NCI-H2227 treated with DMSO at 0.1 percent for 48 hours (cell line): ENCODE results near the gene RAN.
"Not testable (repeated sequence)": the region's sequence is repeated elsewhere in the genome, so short reads cannot be mapped to it uniquely, and the experiment has no call there.

ENCODE experiments used
- DNase-seq: peaks from one replicate; lab custom pipeline; 2025; lab: John Stamatoyannopoulos, UW

The RAN gene

DNA sequence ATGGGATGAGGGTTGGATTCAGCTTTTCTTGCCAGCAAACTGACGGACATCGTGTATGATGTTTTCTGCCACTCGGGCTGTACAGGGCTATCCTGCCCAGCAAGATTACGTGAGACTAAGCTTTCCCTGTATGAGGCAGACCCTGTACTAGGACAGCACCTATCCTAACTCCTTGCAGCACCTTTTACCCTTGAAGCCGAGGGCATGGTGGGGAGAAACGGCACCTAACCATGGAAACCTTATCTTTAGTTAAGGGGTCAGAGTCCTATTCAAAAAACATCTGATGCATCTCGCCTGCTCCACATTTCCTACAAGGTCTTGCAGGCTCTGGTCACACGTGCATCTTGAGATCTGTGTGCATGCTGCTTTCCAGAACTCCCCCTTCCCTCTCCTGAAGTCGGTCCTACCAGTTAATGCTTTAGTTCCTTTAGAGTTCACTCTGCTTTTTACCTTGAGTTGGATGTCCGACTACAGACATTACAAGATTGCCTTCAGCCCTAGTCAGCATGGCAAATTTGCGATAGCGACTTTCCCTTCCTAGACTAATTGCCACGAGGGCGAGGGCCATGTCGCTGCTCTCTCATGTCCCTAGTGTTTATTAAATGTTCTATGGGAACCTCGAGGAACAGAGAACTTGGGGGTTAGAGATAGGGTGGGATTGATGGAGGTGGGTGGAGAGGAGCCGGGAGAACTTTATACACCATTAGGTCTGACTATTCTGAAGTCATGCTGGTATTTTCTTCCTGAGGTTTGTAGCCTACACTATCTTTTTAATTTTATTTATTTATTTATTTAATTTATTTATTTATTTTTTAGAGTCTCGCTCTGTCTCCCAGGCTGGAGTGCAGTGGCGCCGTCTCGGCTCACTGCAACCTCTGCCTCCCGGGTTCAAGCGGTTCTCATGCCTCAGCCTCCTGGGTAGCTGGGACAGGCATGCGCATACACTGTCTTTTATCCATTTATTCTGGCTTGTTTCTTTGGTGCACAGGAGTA is 6.6 kb downstream of the RAN start:
- no peak for DNase-seq

DNA sequence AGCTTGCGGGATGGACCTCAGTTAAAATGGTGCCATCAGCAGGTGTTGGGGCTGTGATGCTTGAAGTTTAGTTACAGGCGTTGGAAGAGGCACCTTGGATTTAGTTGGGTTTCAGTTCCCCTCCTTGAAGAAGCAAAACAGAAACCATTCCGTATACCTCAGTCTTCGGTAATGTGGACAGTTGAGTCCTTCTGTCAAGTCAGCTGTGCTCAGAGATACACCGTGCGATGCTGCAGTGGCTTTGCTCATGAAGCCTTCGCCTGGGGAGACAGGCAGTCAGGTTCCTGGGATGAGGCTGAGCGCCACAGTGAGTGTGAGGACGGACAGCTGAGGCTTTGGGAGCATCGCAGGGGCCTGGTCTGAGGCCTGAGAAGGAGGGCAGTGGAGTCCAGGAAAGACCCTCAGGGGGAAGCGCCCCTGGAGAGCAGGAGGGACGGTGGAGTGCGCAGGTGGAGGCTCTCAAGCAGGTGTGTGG is 7.4 kb downstream of the RAN start:
- DNase-seq: no peak

DNA sequence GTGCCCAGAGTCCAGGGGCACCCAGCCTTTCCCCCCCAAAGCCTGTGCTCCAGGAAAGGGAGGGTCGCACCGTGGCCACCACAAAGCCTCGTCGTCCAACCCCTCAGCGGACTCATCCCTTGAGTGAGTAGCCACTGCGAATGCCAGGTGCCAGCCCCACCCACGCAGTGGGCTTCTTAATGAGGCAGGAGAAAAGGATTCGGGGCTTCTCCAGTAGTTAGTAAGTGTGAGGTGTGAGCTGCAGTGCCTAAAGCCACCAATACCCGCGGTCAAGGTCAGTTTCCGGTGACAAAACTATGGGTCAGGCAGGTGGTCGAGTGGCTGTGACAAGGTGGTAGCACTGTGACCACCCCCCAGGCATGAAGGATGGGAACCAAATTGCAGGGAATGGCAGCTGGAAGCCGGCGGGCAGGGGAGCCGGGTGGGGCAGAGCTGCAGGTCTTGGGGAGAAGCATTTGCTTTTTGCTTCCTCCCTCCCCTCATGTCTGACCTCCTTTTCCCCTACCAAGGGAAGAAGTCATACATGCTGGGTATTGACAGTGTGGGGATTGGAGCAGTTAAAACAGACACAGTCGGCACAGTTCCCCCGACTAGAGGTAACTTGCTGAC is 8.0 kb downstream of the RAN start:
- no peak for DNase-seq

DNA sequence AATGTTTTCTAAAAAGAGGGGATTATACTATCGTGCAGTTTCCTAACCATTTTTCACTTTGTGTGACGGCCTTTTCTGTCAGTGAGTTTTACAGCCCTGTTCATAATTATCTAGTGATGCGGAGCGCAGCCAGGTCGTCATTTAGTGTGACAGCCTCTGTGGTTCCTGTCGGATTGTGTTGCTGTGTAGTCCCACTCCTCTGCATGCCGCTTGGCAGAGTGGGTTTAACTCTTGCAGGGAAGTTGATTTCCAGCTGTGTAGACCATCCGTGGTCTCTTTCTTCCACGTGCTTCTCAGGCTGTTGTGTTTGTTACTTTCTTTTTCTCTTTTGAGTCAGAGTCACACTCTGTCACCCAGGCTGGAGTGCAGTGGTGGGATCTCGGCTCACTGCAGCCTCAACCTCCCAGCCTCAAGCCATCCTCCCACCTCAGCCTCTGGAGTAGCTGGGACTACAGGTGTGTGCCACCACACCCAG is 8.6 kb downstream of the RAN start:
- peak; percentile 14 for DNase-seq

DNA sequence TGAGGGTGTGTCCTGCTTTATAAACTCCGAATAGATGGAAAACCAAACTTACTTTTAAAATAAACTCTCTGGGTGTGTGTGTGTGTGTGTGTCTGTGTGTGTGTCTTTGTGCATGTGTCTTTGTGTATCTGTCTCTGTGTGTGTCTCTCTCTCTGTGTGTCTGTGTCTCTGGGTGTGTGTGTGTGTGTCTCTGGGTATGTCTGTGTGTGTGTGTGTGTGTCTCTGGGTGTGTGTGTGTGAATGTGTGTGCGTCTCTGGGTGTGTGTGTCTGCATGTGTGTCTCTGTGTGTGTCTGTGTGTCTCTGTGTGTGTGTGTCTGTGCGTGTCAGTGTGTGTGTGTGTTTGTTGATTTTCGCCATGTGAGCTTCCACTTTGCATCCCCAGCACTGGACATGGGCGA is 9.2 kb downstream of the RAN start:
- no peak for DNase-seq

DNA sequence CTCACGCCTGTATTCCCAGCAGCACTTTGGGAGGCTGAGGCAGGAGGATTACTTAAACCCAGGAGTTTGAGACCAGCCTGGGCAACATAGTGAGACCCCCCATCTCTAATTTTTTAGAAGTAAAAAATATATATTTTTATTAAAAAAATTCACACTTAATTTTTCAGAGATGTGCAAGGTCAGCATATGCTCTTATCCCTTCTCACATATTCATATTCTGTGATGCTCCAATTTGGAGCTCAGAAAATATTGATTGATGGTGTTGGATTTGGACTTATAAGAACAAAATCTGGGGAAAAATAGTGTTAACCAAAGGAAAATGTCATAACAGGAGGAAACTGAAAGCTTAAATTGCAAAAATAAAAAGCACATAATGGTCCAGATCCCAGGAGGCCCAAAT is 9.7 kb downstream of the RAN start:
- DNase-seq: no peak

DNA sequence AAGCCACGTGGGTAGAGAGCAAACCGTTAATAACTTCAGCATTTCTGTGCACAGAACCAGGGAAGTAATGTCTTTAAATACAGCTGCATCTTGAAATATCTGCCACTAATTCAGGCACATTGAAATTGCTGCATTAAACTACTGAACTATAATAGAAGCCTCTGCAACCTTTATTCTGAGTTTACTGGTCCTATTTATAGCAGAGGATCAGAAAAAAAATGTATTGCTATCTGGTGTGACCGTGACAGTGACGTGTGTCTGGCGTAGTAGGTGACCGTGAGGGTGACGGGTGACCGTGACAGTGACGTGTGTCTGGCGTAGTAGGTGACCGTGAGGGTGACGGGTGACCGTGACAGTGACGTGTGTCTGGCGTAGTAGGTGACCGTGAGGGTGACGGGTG is 15.3 kb downstream of the RAN start:
- DNase-seq: not testable (repeated sequence)

DNA sequence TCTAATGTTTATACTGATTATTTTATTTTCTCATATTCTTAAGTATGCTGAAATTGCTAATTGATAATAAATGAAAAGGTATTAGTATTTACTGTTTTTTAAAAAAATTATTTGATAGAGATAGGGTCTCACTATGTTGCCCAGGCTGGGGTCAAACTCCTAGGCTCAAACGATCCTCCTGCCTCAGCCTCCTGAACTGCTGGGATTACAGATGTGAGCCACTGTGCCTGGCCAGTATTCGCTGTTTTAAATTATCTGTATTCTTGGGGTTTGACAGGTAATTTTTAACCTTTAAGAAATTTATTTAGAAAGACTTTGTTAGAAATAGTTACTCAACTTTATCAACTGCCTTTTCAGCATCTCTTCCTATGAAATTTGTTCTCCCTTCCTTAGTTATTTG is 32.2 kb downstream of the RAN start:
- no peak for DNase-seq

DNA sequence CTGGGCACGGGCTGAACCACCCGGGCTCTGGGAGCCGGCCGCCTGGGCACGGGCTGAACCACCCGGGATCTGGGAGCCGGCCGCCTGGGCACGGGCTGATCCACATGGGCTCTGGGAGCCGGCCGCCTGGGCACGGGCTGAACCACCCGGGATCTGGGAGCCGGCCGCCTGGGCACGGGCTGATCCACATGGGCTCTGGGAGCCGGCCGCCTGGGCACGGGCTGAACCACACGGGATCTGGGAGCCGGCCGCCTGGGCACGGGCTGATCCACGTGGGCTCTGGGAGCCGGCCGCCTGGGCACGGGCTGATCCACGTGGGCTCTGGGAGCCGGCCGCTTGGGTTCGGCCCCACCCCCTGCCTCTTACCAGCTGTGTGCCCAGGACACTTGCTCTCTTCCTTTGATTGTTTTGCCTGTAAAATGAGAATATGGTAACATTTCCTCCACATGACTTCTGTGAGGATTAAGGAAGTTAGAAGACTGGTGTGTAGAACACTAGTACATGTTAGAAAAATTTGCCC is 33.1 kb downstream of the RAN start:
- DNase-seq: not testable (repeated sequence)

DNA sequence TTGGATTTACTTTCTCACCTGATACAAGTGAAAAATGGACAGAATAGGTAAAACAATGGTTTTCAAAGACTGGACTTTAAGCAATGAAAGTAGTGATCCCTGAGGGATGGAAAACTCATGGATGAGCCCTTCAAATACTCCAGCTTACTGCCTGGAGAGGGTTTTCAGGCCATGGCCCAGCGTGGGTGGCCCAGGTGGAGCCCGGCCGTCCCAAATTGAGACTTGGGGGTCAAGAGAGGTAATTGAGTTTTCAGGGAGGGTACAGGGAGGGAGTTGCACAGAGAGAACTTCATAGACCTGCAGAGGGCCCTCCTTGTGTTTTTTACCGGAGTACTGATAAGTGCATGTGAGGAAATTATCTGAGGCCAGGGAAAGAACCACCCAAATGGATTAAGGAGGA is 37.2 kb downstream of the RAN start:
- no peak for DNase-seq

DNA sequence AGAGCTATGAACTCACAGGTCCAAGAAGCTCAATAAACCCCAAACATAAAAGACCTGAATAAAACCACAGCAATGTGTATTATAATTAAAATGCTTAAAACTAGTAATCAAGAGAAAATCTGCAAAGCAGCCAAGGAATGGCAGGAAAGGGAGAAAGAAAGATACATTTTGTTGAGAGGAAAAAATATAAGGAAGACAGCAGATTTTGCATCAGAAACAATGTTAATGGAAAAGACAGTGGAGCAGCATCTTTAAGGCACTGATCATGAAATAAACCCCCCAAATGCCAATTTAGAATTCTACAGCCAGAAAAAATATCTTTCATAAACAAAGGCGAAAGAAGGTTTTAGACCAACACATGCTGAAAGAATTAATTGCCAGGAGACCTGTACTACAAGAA is 39.3 kb downstream of the RAN start:
- no peak for DNase-seq

DNA sequence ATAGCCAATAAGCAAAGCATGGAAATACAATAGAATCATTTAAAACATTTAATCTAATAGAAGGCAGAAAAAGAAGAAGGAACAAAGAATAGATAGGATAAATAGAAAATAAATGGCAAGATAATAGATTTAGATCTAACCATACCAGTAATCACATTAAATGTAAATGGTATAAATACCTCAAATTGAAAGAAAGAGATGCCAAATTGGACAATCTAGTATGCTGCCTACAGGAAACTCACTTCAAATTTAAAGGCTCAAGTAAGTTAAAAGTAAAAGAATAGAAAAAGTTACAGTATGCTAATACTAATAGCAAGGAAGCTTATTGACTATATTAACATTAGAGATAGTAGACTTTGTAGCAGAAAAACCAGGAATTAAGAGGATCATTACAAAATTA is 40.1 kb downstream of the RAN start:
- no peak for DNase-seq

DNA sequence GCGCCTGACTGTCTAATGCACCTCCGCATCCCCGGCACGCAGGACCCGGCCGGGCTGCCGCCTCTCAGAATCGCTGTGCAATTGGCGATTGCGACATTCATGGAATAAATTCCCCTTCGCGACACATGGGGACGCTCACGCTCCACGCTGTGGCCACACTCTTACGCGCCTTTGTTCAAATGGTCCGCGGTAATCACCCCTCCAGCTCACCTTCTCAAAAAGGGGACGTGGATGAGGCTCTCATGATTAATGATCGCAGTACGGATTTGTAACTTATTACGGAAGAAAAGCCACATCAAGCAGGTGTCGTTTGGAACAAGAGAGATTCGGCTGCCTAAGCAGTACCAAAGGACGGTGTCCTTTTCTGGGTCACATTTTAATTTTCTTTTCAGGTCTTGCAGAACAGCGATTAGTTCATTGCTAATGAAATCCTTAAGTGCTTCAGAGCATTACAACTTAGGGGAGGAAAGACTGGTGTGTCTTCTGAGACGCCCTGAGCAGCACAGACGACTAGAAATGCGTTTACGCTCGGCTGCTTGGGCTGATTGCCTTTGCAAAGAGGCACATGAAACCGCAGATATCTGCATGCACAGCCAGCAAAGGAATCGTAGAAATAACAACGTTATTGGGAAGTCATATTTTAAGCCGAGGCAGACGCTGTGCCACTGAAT is 44.5 kb downstream of the RAN start:
- DNase-seq: peak; percentile 76

DNA sequence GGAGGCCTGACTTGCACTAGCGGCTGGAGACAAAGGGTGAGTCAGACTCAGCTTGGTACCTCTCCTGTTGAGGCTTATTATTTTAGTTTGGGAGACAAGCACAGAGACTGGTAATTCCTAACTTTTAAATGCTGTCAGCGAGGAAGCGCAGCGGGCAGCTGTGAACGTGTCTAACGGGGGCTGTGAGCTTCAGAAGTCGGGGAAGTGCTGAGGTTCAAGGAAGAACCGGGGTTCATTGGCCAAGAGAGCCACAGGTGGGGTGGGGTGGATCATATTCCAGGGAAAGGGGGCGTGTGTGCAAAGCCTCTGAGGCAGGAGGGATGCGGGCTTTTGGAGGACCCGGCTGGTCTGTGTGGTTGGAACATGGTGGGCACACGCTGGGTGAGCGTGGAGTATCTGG is 45.7 kb downstream of the RAN start:
- DNase-seq: no peak

DNA sequence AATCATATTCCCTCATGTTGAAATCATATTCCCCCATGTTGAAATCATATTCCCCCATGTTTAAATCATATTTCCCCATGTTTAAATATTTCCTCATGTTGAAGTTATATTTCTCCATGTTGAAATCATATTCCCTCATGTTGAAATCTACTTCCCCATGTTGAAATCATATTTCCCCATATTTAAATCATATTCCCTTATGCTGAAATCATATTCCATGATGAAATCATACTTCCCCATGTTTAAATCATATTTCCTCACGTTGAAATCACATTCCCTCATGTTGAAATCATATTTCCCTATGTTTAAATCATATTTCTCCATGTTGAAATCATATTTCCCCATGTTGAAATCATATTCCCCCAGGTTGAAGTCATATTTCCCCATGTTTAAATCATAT is 47.2 kb downstream of the RAN start:
- no peak for DNase-seq

DNA sequence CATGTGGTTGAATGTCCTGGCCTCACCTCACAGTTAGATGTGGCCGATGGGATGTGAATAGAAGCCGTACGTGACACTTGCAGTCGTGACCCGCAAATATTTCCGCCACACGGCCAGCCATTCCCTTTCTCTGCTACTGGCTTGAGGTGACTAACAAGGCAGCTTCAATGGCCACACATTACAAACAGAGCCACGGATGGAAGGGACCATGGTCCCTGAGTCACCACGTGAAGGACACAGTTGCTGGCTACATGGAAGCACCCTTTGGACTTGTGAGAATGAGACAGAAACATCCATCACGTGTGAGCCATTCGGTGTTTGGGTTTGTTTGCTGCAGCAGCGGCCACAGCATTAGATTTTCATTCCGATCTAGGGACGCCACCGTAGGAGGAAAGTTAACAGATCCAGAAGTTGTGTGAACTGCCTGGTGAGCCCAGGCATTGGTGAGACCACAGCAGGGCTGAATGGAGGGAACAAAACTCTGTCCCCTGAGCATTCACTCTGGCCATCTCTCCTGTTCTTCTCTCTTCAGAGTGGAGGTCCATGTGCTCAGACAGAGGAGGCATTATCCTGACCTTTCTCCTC is 48.3 kb downstream of the RAN start:
- no peak for DNase-seq

DNA sequence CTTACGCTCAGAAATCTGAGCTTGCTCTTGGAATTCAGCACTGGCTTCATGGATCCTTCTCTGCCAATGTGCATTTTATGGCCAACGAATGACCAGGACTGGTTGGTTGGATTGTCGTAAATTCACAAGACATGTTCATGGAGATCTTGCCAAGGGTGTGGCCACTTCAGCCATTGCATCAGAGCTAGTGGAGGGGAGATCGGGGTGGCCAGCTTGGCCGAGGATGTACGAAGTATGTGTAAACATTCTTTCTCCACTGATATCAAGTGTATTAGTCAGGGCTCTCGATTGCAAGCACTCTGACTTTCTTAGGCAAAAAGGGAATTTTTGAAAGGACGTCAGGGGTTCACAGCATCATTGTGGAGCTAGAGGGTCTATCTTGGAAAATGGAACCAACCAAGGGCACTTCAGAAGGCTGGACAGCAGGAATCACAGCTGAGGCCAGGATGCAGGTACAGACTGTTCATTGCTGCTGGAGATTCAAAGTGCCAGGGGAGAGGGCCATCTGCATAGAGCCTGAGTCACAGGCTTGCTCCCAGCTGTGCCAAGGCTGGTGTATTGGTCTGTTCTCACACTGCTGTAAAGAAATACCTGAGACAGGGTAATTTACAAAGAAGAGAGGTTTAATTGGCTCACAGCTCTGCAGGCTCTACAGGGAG is 49.0 kb downstream of the RAN start:
- no peak for DNase-seq

DNA sequence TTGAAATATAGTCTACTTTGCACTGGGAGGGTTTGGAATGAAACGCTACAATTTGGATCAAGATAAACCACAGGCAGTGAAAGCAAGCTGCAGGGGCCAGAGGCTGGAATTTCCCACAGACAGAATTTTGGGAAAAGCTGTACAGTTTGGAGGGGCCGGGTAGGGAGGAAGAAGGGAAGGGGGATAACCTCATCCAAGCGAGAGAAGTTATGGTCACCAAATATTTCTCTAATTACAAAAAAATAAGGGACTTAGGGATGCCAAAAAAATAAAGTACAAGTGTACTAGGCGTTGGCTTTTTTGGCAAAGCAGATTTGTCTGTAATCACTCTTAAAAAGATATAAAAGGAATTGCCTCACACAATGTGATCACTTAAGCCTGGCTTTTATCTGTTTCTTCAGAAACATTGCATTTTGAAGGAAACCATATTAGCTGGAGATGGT is 50.7 kb downstream of the RAN start:
- DNase-seq: no peak

DNA sequence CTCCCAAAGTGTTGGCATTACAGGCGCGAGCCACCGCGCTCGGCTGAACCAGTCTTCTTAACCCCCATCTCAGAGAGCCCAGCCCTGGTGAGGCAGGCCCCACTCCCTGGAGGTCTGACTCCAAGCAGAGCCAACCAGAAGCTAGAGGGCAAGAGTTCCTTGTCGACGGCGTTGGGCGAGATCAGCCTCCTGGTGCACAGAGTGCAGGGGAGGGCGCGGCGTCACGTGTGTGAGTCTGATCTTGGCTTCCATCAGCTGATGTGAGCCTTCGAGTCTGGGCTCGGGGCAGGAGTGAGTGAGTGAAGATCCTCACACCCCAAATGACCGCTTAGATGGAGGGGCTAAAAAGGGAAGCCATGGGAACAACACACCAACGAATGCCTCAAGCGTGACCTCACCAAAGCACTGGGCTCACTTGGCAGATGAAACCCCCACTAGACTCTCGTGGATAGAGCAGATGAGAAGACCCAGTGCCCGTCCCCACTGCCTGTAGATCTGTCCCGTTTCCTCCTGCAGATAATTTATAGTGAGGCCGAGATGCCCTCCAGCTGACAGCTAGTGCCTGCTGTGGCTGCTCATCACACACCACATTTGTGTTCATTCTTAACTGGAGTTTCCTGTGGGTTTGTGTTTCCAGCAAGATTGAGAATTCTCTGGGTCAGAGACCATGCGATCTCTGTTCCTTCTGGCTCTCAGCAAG is 53.2 kb downstream of the RAN start:
- no peak for DNase-seq

DNA sequence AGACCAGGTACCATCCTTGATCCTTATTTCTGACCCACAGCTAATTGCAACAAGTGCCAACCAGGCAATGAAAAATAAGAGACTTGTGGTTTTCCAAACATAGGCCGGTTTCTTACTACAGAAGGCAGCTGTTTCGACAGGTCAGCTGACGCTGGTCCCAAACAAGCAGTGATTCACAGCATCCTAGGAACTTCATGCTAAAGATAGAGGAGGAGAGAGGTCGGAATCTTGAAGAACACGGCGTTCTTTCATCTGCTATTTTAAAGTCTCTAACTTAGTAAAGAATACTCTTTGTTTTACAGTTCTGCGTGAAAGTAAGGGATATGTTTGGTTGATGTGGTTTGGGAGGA is 53.8 kb downstream of the RAN start:
- no peak for DNase-seq
